ENCODE results near the gene ADCY2.

Gene ADCY2

GRCh38 chr5:7795306-7795705, 399.4 kb downstream of the ADCY2 start:
- Mint-ChIP-seq H3K9me3 (no peaks in the 10 kb centered on the region), H3K27ac (no peak overlapping the region), H3K4me3 (no peak overlapping the region), H3K36me3 (no peaks in the 10 kb centered on the region), H3K4me1 (no peaks in the 10 kb centered on the region), H3K27me3 (peaks cover 7 to 17% of the 10 kb centered on the region in 2 donors)
- DNase-seq (no peak), ATAC-seq (replicated peaks) (no peak)

GRCh38 chr5:7801891-7802614, 406.1 kb downstream of the ADCY2 start:
- no peaks in the 10 kb centered on the region for H3K36me3 Mint-ChIP-seq

GRCh38 chr5:7802855-7803254, 406.9 kb downstream of the ADCY2 start:
- Mint-ChIP-seq H3K36me3 (no peaks in the 10 kb centered on the region), H3K4me1 (no peaks in the 10 kb centered on the region), H3K27ac (no peak overlapping the region), H3K4me3 (no peak overlapping the region), H3K27me3 (peaks cover 7 to 19% of the 10 kb centered on the region in 2 donors), H3K9me3 (no peaks in the 10 kb centered on the region)
- ATAC-seq (replicated peaks) (no peak), DNase-seq (no peak)

More at GRCh38 chr5:7801891-7802614, 406.1 kb downstream of the ADCY2 start:
- H3K9me3 Mint-ChIP-seq = no peaks in the 10 kb centered on the region
- peaks cover 3 to 23% of the 10 kb centered on the region in 2 donors for H3K27me3 Mint-ChIP-seq
- H3K4me1 Mint-ChIP-seq = no peaks in the 10 kb centered on the region
- ATAC-seq (replicated peaks) (no peak), DNase-seq (no peak)
- H3K27ac Mint-ChIP-seq = no peak overlapping the region
- H3K4me3 Mint-ChIP-seq = no peak overlapping the region

- Mint-ChIP-seq H3K27ac (no peak overlapping the region), H3K4me3 (no peak overlapping the region), H3K36me3 (no peaks in the 10 kb centered on the region), H3K9me3 (no peaks in the 10 kb centered on the region), H3K4me1 (no peaks in the 10 kb centered on the region), H3K27me3 (peaks cover 11 to 26% of the 10 kb centered on the region in 2 donors)
- no peak for ATAC-seq (replicated peaks)
- DNase-seq = no peak
These were observed 408.0 kb downstream of the ADCY2 start for GRCh38 chr5:7803937-7804336.

GRCh38 chr5:7805379-7805778, 409.4 kb downstream of the ADCY2 start:
- ATAC-seq (replicated peaks) (no peak), DNase-seq (no peak)
- Mint-ChIP-seq H3K27ac (no peak overlapping the region), H3K9me3 (no peaks in the 10 kb centered on the region), H3K4me3 (no peak overlapping the region), H3K4me1 (no peaks in the 10 kb centered on the region), H3K27me3 (peaks cover 16 to 19% of the 10 kb centered on the region in 2 donors), H3K36me3 (no peaks in the 10 kb centered on the region)

GRCh38 chr5:7808998-7809397, 413.1 kb downstream of the ADCY2 start:
- ATAC-seq (replicated peaks) = no peak
- no peak overlapping the region for H3K27ac Mint-ChIP-seq

GRCh38 chr5:7811715-7812114, 415.8 kb downstream of the ADCY2 start:
- peaks cover 0 to 5% of the 10 kb centered on the region in 2 donors for H3K4me1 Mint-ChIP-seq
- no peaks in the 10 kb centered on the region for H3K9me3 Mint-ChIP-seq
- no peak for ATAC-seq (replicated peaks)
- peaks cover 50 to 51% of the 10 kb centered on the region in 2 donors for H3K27me3 Mint-ChIP-seq
- H3K36me3 Mint-ChIP-seq = no peaks in the 10 kb centered on the region
- H3K4me3 Mint-ChIP-seq = no peak overlapping the region
- H3K27ac Mint-ChIP-seq = no peak overlapping the region
- no peak for DNase-seq

More at GRCh38 chr5:7808998-7809397, 413.1 kb downstream of the ADCY2 start:
- H3K27me3 Mint-ChIP-seq = peaks cover 33 to 38% of the 10 kb centered on the region in 2 donors
- H3K9me3 Mint-ChIP-seq = no peaks in the 10 kb centered on the region
- no peak for DNase-seq
- no peak overlapping the region for H3K4me3 Mint-ChIP-seq
- no peaks in the 10 kb centered on the region for H3K36me3 Mint-ChIP-seq
- no peaks in the 10 kb centered on the region for H3K4me1 Mint-ChIP-seq

GRCh38 chr5:7813007-7813406, 417.1 kb downstream of the ADCY2 start:
- ATAC-seq (replicated peaks) = no peak
- Mint-ChIP-seq H3K4me3 (no peak overlapping the region), H3K27me3 (peaks cover 45 to 53% of the 10 kb centered on the region in 2 donors), H3K4me1 (peaks cover 0 to 5% of the 10 kb centered on the region in 2 donors), H3K9me3 (no peaks in the 10 kb centered on the region), H3K36me3 (no peaks in the 10 kb centered on the region), H3K27ac (no peak overlapping the region)
- no peak for DNase-seq

- Mint-ChIP-seq H3K36me3 (no peaks in the 10 kb centered on the region), H3K27ac (no peak overlapping the region), H3K9me3 (no peaks in the 10 kb centered on the region), H3K4me1 (peaks cover 0 to 5% of the 10 kb centered on the region in 2 donors), H3K4me3 (no peak overlapping the region), H3K27me3 (peaks cover 43 to 48% of the 10 kb centered on the region in 2 donors)
- ATAC-seq (replicated peaks) = no peak
- no peak for DNase-seq
These were observed 417.6 kb downstream of the ADCY2 start for GRCh38 chr5:7813576-7813975.

- Mint-ChIP-seq H3K4me3 (no peak overlapping the region), H3K36me3 (no peaks in the 10 kb centered on the region), H3K4me1 (peaks cover 0 to 5% of the 10 kb centered on the region in 2 donors), H3K27ac (no peak overlapping the region), H3K27me3 (peaks cover 44 to 51% of the 10 kb centered on the region in 2 donors), H3K9me3 (no peaks in the 10 kb centered on the region)
- ATAC-seq (replicated peaks) (no peak), DNase-seq (no peak)
These were observed 418.9 kb downstream of the ADCY2 start for GRCh38 chr5:7814816-7815215.

GRCh38 chr5:7815892-7816534, 420.1 kb downstream of the ADCY2 start:
- no peak overlapping the region for H3K27ac Mint-ChIP-seq
- no peaks in the 10 kb centered on the region for H3K36me3 Mint-ChIP-seq
- H3K27me3 Mint-ChIP-seq = peaks cover 34 to 43% of the 10 kb centered on the region in 2 donors
- DNase-seq = peak; percentile 37
- peaks cover 0 to 5% of the 10 kb centered on the region in 2 donors for H3K4me1 Mint-ChIP-seq
- H3K4me3 Mint-ChIP-seq = no peak overlapping the region
- ATAC-seq (replicated peaks) = peak; percentile 84 to 92
- no peaks in the 10 kb centered on the region for H3K9me3 Mint-ChIP-seq

- Mint-ChIP-seq H3K4me1 (peaks cover 0 to 5% of the 10 kb centered on the region in 2 donors), H3K36me3 (no peaks in the 10 kb centered on the region), H3K27me3 (peaks cover 34 to 42% of the 10 kb centered on the region in 2 donors), H3K4me3 (no peak overlapping the region), H3K27ac (no peak overlapping the region), H3K9me3 (no peaks in the 10 kb centered on the region)
- ATAC-seq (replicated peaks) = peak in 1 of 2 donors; percentile 22
- no peak for DNase-seq
These were observed 420.6 kb downstream of the ADCY2 start for GRCh38 chr5:7816535-7816901.

- no peak overlapping the region for H3K27ac Mint-ChIP-seq
- no peak for ATAC-seq (replicated peaks)
- H3K27me3 Mint-ChIP-seq = peaks cover 7 to 12% of the 10 kb centered on the region in 2 donors
These were observed 426.5 kb downstream of the ADCY2 start for GRCh38 chr5:7822449-7822848.

GRCh38 chr5:7823594-7823993, 427.7 kb downstream of the ADCY2 start:
- H3K27me3 Mint-ChIP-seq = peaks cover 7 to 12% of the 10 kb centered on the region in 2 donors
- peaks cover 0 to 1% of the 10 kb centered on the region in 2 donors for H3K4me1 Mint-ChIP-seq
- no peak for ATAC-seq (replicated peaks)
- no peaks in the 10 kb centered on the region for H3K9me3 Mint-ChIP-seq
- DNase-seq = no peak
- H3K4me3 Mint-ChIP-seq = no peak overlapping the region
- no peaks in the 10 kb centered on the region for H3K36me3 Mint-ChIP-seq
- H3K27ac Mint-ChIP-seq = no peak overlapping the region

More at GRCh38 chr5:7822449-7822848, 426.5 kb downstream of the ADCY2 start:
- Mint-ChIP-seq H3K9me3 (no peaks in the 10 kb centered on the region), H3K4me3 (no peak overlapping the region), H3K4me1 (peaks cover 0 to 1% of the 10 kb centered on the region in 2 donors), H3K36me3 (no peaks in the 10 kb centered on the region)
- no peak for DNase-seq

- H3K9me3 Mint-ChIP-seq = no peaks in the 10 kb centered on the region
- DNase-seq (no peak), ATAC-seq (replicated peaks) (no peak)
- peaks cover 0 to 1% of the 10 kb centered on the region in 2 donors for H3K4me1 Mint-ChIP-seq
- H3K36me3 Mint-ChIP-seq = no peaks in the 10 kb centered on the region
- H3K4me3 Mint-ChIP-seq = no peak overlapping the region
- no peak overlapping the region for H3K27ac Mint-ChIP-seq
- H3K27me3 Mint-ChIP-seq = peaks cover 0 to 12% of the 10 kb centered on the region in 2 donors
These were observed 429.1 kb downstream of the ADCY2 start for GRCh38 chr5:7824995-7825394.
